AG10803 (cell line): ENCODE data around the gene RPS15.

Experiments used
- DNase-seq: peaks from one replicate; pipeline ENCODE4 v3.0.0; 2010; ENCODE audit warnings: low read depth
- H3K4me3 ChIP-seq: 2 replicates; pipeline ENCODE4 v1.5.1; 2011; ENCODE audit warnings: mild to moderate bottlenecking, low read length, control low read depth
- CTCF ChIP-seq: conservative IDR thresholded peaks from 2 replicates; pipeline ENCODE4 v1.5.1; 2011; ENCODE audit warnings: mild to moderate bottlenecking, low read length, control low read depth, inconsistent platforms

The RPS15 gene

DNA sequence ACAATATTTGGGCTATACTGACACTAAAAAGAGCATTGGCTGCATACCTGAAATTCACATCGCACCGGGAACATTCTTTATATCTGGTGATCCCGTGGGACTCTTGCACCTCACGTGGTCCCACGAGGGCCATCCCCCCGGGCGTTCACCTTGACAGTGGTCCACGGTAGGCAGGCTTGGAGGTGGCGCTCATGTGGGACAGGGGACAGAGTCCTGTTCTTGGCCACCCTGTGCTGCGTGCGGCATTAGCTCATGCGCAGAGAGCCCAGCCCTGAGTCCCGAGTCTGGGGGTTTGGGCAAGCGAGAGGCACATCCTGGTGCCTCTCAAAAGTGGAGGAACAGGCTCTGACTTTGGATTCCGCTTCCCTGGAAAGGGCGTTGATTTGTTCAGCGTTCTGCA, 44.4 kb upstream of the RPS15 start:
- no peak overlapping the region for H3K4me3 ChIP-seq
- no peak for TF ChIP-seq CTCF
- DNase-seq: no peak

- no peak overlapping the region for H3K4me3 ChIP-seq
- TF ChIP-seq CTCF: no peak
- no peak for DNase-seq
Observed at GRCh38 chr19:1394252-1395193, 43.7 kb upstream of the RPS15 start.

DNA sequence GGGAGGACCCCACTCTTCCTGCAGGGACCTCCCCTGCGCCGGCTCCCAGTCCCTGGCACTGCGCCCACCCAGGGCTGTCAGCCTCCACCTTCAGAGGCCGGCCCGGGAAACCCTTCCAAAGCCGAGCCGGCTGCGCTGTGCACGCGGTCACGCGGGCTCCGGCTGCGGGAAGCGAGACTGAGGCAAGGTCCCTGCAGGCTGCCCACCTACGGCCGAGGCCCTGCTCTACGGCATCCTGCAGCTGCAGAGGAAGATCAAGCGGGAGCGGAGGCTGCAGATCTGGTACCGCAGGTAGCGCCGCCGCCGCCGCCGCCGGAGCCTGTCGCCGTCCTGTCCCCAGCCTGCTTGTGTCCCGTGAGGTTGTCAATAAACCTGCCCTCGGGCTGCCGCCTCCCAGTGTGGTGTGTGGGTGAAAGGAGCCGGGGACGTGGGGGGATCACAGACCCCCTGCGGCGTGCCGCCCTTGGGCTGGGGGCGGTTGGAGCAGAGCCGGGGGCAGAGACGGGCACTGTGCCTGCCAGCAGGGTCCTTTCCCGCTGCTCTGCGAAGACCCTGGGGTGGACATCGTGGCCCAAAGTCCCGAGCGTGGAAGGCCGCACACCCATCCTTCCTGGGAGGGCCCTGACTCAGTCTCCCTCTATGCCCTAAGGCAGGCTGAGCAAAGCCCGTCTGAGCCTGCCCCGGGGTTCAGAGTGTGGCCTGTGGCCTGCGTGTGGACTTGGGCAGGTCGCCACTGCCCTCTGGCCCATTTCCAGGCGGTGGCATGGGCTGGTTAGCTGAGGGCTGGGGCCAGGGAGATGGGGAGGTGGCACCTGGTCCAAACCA, 42.8 kb upstream of the RPS15 start:
- DNase-seq: no peak
- H3K4me3 ChIP-seq: no peak overlapping the region
- TF ChIP-seq CTCF: no peak

- no peak overlapping the region for H3K4me3 ChIP-seq
- no peak for DNase-seq
- no peak for TF ChIP-seq CTCF
Observed at GRCh38 chr19:1396019-1396767, 42.0 kb upstream of the RPS15 start.

DNA sequence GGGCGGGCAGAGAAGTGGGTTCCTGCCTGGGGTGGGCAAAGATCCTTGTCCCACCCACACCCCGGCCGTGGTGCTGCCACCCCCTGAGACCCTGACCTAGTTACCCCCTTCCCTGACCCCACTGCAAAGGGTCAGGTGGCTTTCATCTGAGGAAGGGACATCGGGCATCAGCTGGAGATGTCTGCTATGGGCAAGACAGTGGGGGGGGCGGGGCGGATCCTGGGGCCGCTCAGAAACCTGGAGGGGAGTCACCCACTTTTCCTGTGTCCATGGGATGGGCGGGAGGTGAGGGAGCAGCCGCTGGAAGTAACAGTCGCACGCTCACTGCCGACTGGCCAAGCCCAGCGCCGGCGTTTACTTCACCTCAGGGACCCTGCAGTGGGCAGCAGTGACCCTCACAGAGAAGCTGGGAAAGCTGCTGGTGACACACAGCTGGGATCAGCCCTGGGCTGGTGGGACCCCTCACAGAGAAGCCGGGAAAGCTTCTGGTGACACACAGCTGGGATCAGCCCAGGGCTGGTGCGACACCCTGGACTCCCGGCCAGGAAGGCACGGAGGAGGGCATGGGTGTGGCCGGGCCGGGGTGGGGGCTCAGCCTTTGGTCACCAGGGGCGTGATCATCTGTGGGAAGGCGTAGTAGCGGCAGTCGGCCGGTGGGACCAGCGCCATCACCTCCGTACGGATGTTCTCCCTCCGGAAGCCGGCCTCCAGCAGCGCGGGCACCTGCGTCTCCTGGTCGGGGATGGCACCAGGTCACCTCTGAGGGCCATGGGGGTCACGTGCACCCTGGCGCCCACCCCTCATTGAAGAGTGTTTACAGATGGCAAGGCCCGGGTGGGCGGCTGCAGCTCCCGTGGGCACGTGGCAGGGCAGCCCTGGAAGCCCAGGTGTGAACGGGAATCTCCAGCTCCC, 41.2 kb upstream of the RPS15 start:
- no peak for DNase-seq
- no peak for TF ChIP-seq CTCF
- no peak overlapping the region for H3K4me3 ChIP-seq

DNA sequence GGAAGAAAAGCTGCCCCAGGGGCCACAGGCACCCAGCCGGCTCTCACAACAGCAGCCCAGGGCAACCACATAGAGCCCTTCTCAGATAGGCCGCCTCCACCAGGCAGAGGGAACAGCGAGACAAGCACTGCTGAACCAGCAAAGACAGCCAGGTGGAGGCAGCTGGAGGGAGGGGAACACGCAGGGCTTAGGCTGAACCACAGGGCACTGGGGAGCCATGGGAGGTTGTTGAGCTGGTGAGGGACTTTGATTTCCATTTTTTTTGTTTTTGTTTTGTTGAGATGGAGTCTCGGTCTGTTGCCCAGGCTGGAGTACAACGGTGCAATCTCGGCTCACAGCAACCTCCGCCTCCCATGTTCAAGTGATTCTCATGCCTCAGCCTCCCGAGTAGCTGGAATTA, 40.4 kb upstream of the RPS15 start:
- H3K4me3 ChIP-seq: no peak overlapping the region
- TF ChIP-seq CTCF: no peak

More for the DNA sequence above, 40.4 kb upstream of the RPS15 start:
- DNase-seq: no peak
